HG03378 (cell line): ENCODE data around the gene KIRREL1.

Source experiments
- ATAC-seq: cut with Tn5 transposase; IDR thresholded peaks from one replicate; pipeline ENCODE4 v1.9.1; 2021; ENCODE audit warnings: mild to moderate bottlenecking, moderate library complexity; ENCODE audit not compliant: unreplicated experiment

KIRREL1 gene

GRCh38 chr1:158005224-158005623 lies 11.8 kb downstream of the KIRREL1 start:
- ATAC-seq, result no peak

DNA sequence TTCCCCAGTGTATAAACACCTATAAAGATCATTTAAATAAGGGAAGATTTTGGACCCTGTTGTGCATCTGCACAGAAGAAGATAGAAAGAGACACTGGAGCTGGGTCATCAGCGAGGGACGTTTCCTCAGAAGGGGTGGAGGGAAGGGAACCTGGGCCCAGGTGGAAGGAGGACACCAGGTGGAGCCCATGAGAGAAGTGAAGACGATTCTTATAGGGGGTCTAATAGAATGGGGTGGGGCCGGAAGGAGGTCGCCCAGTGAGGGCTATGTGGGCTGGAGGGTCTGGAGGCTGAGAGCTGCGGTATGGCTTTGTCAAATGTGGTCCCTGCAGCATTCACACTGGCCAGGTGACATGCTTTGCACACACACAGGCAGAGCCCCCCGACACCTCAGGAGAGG lies 13.7 kb downstream of the KIRREL1 start:
- ATAC-seq, result no peak

DNA sequence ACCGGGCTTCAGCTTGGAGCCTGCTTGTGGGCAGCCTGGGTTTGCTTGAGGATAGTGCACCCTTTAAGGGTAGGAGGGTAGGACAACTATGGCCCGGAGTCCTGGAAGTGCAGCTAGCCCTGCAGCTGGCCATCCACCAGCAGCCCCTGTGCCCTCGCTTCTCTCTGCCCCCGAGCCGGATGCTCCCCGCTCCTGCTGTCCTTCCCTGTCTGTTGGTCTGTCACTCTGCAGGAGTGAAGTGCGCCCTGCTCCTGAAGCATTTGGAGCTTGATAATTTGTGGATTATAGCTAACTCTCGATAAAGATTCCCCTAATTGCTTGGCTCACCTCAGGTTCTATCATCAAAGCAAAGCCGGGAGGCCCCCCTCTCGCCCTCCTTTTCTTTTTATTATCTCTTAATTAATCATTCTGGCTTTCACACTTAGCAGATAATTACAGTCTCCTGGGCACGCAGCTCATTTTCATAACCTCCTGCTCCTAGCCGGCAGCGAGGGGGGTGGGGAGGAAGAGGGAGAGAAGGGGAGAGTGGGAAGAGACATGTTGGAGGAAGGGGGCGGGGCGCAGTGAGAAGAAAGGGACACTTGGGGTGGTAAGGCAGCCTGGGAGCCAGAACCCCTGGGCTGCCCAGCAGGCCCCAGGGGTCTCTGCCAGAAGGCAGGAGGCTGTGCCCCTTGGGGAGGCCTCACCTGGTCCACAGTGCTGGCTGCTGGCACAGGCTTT lies 14.4 kb downstream of the KIRREL1 start:
- no peak for ATAC-seq

DNA sequence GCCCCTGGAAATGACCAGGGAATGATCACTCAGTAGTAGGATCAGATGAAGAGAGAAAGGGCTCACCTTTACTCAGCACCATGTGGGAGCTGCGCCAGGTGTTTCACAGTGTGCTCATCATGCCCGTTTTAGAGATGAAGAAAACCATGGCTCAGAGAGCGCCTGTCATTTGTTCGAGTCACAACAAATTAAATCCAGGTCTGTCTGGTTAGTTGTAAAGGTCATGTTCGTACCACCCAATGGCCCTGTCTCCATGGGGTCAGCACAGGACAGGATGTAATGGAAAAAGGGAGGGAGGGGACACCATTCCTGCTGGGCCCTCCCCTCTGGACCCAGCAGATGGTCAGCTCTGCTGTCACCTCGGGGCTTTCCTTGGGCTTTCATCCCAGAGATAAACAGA lies 15.2 kb downstream of the KIRREL1 start:
- no peak for ATAC-seq

DNA sequence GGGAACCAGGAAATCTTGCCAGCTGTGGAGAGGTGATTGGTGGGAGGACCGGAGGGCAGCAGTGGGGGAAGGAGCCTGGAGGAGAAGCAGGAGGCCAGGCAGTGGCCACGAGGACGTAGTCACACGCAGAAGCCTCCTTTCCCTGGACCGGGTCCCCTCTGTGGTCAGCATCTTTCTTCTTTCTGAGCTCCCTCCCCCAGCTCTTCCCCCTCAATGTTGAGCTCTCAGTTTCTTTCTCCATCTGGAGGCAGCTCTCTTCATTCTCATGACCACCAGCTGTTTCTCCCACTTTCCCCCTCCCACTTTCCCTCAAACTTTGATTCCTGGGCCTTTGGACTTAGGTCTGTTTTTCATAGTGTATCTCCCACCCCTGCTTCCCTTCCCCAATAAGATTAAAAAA lies 18.3 kb downstream of the KIRREL1 start:
- no peak for ATAC-seq

- ATAC-seq, result no peak
Measured at GRCh38 chr1:158013840-158014730, 20.6 kb downstream of the KIRREL1 start.

DNA sequence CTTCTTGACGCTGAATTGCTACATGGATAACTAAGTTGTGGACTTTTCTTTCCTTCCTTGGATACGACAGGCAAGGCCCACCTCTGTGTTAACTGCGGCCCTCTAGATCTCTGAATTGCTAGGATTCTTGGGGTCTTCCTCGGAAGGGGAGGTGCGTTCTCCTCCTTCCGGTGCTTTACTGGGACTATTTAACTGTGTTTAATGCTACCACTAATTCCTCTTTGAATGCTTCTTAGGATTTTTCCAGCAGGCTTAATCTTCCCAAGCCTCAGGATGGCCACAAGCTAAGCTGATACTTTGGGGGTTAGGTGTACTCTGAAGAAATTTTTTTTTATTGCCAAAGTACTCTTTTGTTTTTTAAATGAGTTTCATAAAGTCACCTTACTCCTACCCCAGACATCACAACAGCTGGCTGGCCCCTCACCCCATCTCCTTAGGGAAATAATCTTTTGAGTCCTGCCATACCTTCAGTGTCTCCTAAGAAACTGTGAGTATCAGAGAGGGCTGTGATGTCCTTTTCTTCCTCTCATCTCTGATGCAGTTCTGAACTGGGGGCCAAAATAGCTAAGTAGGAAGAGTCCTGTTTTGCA lies 21.4 kb downstream of the KIRREL1 start:
- ATAC-seq, result no peak

DNA sequence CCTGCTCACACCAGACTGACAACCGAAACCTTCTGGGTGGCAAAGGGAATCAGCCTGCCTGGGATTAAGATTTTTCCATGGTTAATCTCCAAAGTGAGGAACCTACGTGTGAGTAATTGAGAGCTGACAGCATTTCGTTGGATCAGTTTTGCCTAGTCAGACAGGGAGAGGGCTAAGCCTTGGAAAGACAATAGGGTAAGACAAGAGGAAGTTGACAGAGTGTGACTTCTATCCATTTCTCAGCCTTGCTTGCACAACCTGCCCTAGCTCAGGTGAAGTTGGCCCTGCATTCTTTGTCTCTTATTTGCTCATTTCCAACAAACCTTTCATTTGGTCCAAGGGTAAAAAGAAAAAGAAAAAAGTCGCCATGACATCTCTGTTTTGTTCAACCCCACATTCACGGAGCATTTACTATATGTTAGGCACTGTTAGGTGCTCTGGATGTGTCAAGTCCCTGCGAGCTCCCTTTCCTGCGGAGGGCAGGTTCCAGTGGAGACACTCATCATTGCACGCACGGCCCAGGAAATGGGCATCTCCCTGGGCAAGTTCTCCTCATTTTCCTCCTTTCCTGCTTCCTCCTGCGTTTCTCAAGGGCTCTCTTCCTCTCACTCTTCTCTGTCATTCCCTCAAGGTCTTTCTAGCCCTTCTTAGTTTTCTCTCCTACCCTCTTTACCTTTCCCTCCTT lies 23.3 kb downstream of the KIRREL1 start:
- no peak for ATAC-seq

GRCh38 chr1:158017800-158018595 lies 24.6 kb downstream of the KIRREL1 start:
- no peak for ATAC-seq

DNA sequence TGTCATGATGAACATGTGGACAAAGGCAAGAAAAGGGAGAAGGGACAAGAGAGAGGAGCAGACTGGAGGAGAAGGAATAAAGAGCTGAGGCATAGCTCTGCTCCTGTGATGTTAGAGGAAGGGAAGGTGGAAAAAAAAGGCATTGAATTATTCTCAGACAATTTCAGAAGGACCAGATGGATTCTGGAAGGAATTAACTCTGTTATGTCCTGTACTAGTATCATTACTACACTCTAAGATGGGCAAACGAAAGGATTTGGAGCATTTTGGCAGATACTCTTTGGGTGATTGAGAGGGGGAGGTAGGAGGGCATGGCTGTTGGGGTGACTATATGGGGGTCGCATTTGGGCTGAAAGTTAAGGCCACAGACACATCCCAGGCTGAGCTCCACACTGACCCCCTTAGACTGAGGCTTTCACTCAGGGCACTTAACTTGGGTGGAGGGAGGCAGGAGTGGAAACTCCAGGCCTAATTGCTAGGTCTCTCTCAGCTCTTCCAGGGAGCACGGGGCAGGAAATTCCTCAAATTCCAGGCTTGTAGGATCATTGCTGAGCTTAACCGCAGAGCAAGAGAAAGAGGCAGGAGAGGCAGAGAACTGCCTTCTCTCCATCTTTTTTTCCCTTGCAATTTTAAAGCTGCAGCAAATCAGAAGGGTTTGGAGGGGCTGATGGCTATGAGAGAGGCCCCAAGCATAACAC lies 25.9 kb downstream of the KIRREL1 start:
- no peak for ATAC-seq

DNA sequence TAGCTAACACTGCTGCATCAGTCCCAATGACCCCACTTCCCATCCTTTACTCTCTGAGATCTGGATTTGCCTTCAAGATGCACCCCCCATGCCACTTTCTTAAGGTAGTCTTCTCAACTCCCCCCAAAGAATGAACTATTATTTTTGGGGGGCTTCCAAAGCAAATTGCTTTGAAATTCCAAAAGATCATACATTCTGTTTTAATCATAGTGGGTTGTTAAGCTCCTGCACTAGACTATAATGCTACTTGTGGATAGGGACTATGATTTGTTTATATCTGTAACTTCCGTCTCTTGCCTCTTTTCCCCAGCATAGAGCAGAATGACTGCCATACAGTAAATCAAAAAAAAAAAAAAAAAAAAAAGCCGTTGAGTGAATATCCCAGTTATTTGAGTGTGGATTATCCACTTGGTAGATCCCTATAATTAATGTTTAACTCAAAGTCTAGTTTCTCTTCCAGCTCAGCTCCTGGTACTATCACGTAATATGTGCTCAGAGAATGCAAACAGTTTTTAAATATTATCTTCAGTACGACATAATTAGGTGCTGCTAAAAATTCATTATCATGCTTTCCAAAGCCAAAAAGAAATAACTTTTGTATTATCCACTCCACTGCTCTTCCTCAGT lies 26.9 kb downstream of the KIRREL1 start:
- ATAC-seq, result no peak

DNA sequence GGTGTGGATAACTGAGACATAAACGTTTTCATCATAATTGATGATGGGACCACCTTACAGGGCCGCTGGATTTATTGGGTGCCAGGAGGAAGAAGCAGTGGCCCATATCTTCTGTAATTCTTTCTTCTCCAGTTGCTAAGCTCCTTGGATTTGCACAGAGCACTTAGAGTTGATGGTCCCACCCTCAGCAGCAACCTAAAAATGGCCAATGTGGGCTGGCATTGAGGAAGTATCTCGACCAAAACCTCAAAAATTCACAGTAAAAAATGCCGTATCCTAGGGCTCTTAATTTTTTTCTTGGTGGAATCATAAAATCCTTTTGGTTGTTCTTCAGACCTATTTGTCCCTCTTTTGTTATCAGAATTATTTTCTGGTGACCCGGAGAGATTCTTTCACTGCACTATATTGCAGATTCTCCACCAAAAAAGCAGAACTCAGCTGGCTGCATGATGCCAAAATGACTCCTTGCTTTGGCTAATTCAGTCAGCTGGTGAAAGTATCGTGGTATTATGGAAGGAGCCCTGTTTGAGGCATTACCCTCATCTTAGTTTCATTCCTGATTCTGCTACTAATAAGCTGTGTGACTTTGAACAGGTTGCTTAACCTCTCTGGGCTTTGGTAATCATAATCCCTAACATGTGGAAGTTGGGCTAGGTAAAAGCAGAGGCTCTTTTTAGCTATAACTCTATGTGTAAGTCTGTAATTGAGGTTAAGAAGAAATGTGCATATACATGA lies 27.6 kb downstream of the KIRREL1 start:
- ATAC-seq, result no peak

DNA sequence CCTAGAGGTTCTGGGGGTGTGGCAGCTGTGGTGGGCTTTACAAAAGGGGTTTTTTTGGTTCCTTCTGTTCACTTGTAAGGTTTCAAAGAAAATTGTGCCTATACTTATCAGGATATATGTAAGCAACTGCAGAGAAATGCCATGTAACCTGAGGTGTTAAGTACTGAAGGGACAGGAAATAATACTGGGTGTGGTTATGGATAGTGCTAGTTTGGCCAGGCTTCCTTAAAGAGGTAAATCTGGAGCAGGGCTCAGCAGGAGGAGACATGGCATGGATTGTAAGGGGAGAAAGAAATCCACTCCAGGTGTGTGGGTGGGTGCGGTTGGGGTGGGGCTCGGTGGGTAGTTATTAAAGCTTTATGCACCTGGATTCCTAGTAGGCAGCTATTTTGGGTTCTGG lies 28.3 kb downstream of the KIRREL1 start:
- no peak for ATAC-seq

GRCh38 chr1:158022554-158023312 lies 29.3 kb downstream of the KIRREL1 start:
- no peak for ATAC-seq

DNA sequence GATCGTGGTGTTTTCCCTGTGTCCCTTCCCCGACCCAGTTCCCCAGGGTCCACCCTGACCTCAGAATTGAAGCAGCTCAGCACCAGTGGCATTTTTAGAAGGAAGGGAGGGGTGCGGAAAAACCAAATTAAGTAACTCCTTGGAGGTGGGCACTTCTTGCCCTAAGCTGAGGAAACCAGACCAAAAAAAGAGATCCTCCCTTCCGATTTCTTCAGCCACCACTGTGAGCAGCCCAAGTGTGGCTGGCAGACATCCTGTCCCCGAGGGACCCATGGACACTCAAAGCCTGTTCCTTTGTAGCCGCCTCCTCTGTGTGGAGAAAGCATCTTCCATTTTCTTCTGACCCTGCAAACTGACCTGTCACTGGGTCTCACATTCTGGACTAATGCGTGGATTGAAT lies 31.3 kb downstream of the KIRREL1 start:
- ATAC-seq, result no peak

DNA sequence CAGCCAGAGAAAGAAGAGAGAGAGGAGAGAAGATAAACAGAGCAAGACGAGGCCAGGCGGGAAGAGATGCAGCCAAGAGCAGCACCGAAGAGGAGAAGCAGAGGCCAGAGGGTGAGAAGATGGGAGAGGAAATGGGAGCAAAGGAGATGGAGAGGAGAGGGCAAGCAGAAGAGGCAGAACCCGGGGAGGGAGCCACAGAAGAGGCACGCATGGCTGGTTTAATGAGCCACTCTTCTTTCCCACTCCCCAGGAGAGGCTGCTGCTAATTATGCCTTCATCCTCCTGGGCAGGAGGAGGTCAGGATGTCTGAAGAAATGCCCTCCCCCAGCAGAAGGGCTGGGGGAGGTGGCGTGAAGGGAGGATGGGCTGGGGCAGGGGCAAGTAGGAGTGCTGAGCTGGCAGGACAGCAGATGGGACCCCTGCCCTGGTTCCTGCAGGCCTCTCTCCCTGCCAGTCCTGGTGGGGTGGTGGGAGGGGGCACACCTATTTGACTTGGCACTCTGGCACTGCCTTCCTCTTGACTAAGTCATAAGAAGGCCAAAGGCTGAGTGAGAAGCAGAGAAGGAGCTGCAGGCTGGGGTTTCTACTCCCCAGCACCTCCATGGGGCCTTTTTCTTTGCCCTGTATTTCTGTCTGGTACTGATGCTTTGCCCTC lies 32.3 kb downstream of the KIRREL1 start:
- no peak for ATAC-seq

DNA sequence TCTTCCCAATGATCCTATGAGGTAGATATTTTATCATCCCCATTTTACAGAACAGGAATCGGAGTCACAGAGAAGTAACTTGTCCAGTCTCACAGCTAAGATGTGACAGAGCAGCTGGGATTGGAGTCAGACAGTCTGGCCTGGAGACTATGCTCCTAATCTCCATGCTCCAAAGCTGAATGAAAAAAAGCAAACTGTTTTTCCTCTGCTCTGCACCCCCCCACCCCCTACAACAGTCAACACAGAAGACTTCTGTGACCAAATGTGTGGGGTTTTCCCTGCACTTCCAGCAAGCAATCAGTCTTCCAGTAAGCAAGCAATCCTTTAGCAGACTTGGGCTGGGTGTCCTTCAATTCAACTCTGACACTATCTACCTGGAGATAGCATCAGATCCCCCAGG lies 33.2 kb downstream of the KIRREL1 start:
- no peak for ATAC-seq

DNA sequence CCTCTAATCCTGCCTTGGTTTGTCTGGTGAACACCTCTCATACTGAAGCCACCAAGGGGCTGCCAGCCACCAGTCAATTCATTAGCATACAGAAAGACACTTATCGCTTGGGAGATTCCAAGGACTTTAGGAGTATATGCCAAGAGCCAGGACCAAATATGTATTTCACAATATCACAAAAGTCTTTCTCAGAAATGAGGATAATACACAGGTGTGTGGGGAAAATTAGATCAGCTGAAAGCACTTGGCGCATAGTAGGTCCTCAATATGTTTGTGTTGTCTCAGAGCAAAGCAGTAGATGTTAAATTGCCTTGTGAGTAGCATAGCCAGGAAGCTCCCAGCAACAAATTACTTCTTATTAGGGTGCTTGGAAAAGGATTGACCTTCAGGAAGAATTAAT lies 34.1 kb downstream of the KIRREL1 start:
- ATAC-seq, result no peak
